GM12872 (cell line): ENCODE measurements around the gene PPP4R3B.

Experiments used
- CTCF ChIP-seq: IDR thresholded peaks from 3 replicates; pipeline ENCODE4 v1.5.1; 2011; ENCODE audit warnings: low read depth, mild to moderate bottlenecking, low read length, moderate library complexity; ENCODE audit not compliant: insufficient read depth

PPP4R3B gene

GRCh38 chr2:55609193-55609794 is 8.1 kb downstream of the PPP4R3B start:
- no peak for TF ChIP-seq CTCF

- TF ChIP-seq CTCF = no peak
Observed at GRCh38 chr2:55607717-55608116, 9.7 kb downstream of the PPP4R3B start.

GRCh38 chr2:55604027-55604565 is 13.3 kb downstream of the PPP4R3B start:
- no peak for TF ChIP-seq CTCF

GRCh38 chr2:55601849-55602248 is 15.6 kb downstream of the PPP4R3B start:
- TF ChIP-seq CTCF = no peak

- no peak for TF ChIP-seq CTCF
Observed at GRCh38 chr2:55598056-55598795, 19.2 kb downstream of the PPP4R3B start.

- TF ChIP-seq CTCF = no peak
Observed at GRCh38 chr2:55595536-55595935, 21.9 kb downstream of the PPP4R3B start.

GRCh38 chr2:55592130-55592529 is 25.3 kb downstream of the PPP4R3B start:
- TF ChIP-seq CTCF = no peak
